NCI-H510A treated with DMSO at 0.1 percent for 48 hours (cell line): ENCODE results near the gene SURF2.
"Not testable (repeated sequence)": the region's sequence is repeated elsewhere in the genome, so short reads cannot be mapped to it uniquely, and the experiment has no call there.

Experiments
- DNase-seq: peaks from one replicate; lab custom pipeline; 2025; lab: John Stamatoyannopoulos, UW

The SURF2 gene

DNA sequence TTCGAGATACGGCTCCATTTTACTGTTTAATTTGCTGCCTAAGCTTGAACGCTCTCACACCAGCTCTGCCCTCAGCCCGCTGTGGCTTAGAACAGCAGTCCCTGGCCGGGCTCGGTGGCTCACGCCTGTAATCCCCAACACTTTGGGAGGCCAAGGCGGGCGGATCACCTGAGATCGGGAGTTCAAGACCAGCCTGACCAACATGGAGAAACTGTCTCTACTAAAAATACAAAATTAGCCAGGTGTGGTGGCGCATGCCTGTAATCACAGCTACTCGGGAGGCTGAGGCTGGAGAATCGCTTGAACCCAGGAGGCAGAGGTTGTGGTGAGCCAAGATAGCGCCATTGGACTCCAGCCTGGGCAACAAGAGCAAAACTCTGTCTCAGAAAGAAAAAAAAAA, 20.9 kb downstream of the SURF2 start:
- not testable (repeated sequence) for DNase-seq

DNA sequence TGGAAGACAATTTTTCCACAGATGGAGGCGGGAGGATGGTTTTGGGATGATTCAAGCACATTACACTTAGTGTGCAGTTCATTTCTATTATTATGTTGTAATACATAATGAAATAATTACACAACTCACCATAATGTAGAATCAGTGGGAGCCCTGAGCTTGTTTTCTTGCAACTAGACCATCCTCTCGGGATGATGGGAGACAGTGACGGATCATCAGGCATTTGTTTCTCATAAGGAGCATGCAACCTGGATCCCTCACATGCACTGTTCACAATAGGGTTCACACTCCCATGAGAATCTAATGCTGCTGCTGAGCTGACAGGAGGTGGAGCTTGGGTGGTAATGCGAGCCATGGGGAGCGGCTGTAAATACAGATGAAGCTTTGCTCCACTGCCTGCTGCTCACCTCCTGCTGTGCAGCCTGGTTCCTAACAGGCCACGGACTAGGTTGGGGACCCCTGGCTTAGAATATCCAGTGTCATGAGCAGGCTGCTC, 21.4 kb downstream of the SURF2 start:
- DNase-seq = peak; percentile 34

DNA sequence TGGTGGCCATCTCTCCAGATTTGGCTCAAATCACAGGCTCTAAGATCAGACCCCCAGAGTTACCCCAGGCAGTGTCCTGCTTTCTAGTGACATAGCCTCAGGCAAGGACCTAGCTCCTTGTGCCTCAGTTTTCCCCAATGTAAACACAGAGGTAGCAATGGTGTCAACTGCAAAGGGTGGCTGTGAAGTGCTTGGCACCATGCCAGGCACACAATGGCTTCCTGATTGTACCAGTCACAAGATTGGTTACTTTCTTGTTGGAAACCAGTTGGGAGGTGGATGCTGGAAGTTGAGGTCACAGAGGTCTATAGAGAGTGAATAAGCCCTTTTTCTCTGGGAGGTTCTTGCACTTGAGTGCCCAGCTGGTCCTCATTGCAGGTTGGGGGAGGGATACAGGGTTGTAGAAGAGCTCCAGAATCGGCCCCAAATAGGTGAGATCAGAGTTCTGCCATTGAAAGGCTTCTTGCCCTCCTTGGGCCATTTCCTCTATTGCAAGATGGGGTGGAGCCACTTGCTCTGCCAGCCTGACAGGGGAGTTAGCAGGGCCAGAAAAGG, 22.1 kb downstream of the SURF2 start:
- no peak for DNase-seq

DNA sequence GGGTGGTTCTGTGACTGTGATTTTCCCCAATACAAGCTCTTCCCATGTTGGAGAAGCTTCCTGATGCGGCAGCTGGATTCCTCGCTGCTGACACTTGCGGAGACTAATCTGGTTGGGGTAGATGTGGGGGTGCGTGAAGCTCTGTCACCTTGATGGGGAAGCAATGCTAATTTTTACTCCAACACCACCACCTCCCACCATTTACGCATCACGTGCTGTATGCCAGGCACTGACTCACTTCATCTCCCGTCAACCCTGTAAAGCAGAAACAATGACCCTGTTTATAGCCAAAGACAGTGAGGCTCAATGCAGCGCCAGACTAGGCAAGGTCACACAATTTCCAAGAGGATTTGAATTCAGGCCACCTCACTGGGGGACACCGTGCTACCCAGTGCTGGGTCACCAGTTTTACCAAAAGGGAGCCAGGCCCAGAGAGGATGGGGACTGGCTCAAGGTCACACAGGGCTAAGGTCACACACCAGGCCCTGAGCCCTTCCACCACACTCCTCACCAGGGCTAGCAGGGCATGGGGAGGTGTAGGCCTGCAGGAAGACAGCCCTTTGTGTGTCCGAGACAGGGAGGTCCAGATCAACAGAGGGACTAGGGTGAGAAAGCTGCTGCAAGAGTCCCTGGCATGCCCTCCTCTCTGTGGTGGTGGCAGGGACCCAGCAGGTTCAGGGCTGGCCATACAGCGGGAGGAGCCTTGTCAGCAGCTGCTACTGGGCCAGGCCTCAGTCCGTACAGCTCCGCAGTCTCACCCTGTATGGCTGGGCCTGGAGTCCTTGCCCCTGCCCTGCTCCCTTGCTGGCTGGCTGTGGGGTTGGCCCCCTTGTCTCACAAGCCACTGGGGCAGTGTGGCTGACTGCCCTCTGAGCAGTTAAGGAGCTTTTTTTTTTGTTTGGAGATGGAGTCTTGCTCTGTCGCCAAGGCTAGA, 23.1 kb downstream of the SURF2 start:
- no peak for DNase-seq

DNA sequence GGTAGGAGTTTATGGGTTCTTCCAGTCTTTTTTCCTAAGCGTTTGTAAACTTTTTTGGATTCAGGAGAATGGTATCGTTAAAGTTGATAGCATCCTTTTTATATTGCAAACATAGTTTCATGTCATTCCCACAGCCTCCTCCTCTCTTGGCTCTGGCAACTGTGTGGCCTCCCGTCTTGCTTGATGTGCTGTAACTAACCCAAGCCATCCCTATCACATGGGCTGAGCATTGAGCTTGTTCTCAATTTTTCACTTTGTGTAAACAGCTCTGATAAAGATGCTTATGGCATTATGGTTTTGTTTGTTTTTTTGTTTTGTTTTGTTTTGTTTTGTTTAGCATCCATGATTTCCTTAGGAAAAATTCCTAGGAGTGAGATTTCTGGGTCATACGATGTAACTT, 24.4 kb downstream of the SURF2 start:
- no peak for DNase-seq

DNA sequence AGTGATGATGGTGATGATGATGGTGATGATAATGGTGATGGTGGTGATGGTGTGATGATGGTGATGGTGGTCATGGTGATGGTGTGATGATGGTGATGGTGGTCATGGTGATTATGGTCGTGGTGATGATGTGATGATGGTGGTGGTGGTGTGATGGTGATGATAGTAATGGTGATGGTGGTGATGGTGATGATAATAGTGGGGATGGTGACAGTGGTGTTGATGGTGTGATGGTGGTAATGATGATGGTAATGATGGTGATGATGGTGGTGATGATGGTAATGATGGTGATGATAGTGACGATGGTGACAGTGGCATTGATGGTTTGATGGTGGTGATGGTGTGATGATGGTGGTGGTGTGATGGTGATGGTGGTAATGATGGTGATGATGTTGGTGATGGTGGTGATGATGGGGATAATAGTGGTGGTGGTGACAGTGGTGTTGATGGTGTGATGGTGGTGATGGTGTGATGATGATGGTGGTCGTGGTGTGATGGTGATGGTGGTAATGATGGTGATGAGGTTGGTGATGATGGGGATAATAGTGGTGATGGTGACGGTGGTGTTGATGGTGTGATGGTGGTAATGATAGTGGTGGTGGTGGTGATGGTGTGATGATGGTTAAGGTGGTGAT, 26.3 kb downstream of the SURF2 start:
- DNase-seq = no peak

DNA sequence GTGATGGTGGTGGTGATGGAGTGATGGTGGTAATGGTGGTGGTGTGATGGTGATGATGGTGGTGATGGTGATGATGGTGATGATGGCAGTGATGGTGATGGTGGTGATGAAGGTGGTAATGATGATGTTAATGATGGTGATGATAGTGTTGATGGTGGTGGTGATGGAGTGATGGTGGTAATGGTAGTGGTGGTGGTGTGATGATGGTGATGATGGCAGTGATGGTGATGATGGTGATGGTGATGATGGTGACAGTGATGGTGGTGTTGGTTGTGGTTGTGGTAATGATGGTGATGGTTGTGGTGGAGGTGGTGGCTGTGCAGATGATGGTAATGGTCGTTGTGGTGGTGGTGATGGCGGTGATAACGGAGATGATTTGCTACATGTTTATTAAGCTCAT, 27.1 kb downstream of the SURF2 start:
- DNase-seq = no peak

DNA sequence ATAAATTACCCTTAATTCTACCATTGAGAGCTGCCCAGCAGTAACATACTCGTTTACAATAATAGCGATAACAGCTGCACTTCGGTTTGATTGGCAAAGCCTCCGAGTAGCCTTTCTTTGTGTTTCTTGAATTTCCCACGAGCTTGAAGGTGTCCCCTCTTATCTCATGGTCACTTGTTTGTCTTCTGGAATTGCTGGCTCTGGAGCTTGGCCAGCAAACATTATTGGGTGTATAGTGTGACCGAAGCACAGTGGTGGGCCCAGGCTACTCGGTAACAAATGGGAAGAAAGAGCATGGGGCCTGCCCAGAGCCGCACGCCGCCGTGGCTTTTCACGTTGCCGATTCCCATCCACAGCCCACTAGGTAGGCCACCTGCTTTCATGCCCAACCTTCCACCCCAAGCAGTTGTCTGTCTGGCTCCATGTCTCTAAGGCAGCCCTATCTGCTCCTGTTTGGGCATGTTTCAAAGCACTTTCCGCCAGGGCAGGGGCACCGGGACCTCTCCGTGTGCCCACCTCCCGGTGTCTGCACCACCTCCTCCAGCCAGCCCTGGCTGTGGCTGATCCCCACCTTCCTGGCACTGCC, 28.5 kb downstream of the SURF2 start:
- DNase-seq = no peak

DNA sequence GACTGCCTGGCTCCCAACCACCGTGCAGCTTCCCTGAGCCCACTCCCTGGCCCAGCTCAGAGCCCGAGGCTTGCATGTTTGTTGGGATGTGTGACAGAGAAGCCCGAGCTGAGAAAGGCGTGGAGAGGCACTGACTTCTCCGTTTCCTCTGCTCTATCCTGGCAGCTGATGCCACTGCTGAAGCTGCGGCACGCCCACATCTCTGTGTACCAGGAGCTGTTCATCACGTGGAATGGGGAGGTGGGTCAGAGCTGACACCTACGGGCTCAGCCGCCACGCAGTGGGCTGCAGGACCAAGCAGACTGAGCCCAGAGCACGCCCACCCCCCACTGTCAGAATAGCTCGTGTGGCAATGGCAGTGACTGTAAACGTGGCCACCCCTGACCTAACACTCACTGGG, 29.1 kb downstream of the SURF2 start:
- no peak for DNase-seq

DNA sequence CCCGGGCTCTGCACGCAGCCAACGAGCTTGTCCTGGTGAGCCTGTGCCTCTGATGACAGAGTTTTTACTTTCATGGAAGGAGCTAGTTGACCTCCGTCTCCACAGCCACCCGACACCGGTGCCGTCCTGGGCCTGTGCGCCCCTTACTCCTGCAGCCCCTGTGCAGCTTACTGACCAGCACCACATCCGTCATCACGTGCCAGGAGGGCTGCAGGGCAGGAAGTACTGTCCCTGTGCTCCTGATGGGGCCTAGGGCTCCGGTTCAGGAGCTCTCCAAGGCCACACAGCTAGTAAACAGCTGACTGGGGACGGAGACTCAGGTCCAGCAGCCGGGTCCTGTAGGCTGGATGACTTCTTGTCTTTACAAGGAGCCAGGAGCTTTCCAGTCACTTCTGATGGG, 30.0 kb downstream of the SURF2 start:
- no peak for DNase-seq

DNA sequence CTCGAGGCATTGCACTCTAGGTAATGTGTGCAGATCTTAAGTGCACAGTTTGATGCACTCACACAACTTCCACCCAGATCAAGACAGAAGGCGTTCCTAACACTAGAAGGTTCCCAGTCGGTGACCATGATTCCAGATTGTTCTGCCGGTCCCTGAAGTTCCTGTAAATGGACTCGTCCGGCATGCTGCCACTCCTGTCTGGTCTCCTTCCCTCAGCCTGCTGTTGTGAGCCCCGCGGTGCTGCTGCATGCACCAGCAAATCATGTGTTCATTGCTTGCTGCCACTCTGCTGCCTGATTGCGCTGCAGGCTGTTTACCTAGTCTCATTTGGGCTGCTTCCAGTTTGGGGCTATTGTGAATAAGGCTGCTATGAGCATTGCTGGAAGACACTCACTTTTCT, 31.3 kb downstream of the SURF2 start:
- no peak for DNase-seq

DNA sequence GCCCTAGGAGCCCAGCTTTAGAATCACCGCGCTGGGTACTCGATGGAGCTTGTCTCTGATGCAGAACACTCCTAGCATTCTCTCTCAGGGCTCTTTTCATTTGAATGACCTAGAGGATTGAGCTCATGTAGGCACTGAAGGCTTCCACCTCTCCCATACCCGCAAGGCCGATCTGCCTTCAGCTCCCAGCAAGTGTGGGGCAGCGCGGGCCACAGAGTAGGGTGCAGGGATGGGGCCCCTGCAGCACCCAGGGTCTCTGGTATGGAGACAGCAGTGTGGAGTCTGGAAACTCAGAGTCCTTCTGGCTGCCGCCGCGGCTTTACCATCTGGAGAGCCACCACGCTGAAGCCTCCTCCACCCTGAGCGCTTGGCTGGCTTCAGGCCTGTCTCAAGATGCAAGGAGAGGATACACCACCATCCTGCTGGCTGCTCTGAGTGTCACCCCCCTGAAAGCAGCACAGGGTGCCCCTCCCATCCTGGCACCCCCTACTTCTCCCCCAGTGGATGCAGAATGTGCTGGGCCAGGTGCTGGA, 32.7 kb downstream of the SURF2 start:
- no peak for DNase-seq

DNA sequence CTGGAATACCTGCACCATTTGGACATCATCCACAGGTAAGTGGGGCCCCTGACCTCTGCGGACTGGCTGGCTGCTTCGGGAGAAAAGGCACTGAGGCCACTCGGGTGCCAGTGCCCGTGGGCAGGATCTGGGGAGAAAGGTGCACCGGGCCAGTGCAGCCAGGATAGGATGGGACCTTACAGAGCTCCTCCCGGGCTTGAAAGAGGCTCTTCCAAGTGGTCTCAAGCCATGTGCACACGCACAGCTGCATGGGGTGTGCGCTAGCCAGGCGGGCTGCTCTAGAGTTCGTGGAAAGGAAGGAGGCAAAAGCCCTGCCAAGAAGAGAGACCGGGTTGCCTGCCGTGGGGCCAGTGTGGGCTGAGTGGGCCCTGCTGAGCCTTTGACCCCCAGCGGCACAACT, 33.2 kb downstream of the SURF2 start:
- DNase-seq = no peak

DNA sequence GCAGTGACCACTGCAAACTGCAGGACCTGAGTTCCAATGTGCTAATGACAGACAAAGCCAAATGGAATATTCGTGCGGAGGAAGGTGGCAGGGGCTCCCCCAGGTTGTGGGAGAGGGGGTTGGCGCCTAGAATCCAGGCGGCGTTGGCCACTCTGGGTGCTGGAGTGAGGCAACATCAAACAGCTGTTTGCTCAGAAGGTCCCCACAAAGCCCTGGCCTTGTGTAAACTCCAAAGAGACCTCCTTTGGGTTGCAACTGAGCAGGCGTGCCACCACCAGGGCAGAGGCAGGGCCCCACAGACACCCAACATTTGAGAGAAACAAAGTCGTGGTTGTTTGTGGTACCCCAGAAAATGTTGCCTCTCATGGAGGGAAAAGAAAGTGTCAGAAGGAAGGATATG, 34.4 kb downstream of the SURF2 start:
- DNase-seq = no peak

DNA sequence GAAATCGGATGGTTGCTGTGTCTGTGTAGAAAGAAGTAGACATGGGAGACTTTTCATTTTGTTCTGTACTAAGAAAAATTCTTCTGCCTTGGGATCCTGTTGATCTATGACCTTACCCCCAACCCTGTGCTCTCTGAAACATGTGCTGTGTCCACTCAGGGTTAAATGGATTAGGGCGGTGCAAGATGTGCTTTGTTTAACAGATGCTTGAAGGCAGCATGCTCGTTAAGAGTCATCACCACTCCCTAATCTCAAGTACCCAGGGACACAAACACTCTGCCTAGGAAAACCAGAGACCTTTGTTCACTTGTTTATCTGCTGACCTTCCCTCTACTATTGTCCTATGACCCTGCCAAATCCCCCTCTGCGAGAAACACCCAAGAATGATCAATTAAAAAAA, 35.1 kb downstream of the SURF2 start:
- not testable (repeated sequence) for DNase-seq

DNA sequence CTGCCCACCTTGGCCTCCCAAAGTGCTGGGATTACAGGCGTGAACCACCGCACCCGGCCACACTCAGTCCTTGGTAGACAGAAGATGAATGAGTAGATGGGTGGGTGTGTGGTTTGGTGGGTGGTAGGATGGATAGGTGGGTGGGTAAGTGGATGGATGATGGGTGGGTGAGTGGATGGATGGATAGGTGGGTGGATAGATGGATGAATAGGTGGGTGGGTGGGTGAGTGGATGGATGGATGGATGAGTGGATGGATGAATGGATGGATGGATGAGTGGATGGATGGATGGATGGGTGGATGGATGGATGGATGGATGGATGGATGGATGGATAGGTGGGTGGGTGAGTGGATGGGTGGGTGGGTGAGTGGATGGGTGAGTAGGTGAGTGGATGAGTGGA, 36.0 kb downstream of the SURF2 start:
- DNase-seq = not testable (repeated sequence)

DNA sequence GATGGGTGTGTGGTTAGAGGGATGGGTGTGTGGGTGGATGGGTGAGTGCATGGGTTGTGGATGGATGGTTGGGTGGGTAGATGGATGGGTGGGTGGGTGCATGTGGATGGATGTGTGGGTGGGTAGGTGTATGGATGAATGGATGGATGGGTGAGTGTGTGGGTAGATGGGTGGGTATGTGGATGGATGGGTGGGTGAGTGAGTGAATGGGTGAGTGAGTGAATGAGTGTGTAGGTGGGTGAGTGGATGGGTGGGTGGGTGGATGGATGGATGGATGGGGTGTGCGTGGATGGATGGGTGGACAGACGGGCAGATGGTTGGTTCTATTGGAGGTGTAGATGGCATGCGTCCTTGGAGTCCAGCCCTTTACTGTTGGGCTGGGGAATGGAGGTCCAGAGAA, 37.0 kb downstream of the SURF2 start:
- DNase-seq = no peak

DNA sequence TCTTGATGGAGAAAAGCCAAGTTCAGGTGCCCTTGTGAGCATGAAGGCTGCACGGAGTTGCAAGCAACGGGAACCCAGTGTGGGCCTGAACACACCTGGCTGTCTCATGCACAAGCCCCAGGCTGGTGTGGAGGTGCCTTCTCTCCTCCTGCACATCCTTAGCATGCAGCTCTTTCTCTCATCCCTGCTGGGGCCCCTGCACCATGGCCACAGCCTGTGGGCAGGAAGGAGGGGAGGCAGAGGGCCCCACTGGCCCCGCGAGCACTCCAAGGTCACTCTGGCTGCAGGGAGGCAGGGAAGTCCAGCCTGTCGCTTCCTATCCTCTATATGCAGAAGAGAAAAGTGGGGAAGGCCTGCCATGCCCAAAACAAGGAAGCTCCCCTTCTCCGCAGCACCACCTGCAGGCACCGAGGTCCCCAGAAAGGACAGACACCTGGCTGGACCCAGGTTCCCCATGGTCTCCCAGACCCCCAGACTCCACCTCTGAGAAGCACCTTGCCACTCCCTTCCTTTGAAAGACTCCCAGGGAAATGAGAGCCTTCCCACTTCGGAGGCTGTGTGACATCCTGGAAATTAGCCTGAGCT, 38.4 kb downstream of the SURF2 start:
- DNase-seq = no peak

DNA sequence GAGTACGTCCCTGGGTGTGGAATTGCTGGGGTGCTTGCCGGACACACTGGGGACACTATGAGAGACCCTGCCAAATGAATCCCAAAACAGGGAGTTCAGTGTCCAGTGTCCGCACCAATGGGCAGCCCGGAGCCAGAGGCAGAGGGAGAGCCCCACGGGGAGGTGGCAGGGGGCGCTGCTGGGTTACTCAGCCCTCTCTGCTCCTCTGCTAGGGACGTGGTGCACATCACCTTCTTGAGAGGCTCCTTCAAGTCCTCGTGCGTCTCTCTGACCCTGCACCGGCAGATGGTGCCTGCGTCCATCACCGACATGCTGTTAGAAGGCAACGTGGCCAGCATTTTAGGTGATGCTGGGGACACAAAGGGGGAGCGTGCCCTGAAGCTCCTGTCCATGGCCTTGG, 40.6 kb downstream of the SURF2 start:
- DNase-seq = no peak

DNA sequence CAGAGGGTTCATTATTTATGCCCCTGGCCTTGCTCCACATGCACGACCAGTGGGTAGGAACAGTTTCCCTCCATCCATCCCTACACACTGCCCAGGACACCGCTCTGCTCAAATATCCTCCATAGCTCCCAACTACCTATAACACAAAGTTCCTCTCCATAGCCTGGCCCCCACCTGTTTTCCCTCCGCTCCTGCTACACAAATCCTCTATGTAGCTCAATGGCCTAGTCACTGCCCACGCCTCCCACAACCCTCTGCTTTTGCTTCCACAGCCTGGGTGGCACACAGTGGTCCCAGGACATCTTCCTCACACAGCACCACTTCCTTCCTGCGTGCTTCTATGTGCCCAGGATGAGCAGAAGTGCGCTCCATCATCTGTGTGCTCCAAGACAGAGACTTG, 41.0 kb downstream of the SURF2 start:
- DNase-seq = no peak

DNA sequence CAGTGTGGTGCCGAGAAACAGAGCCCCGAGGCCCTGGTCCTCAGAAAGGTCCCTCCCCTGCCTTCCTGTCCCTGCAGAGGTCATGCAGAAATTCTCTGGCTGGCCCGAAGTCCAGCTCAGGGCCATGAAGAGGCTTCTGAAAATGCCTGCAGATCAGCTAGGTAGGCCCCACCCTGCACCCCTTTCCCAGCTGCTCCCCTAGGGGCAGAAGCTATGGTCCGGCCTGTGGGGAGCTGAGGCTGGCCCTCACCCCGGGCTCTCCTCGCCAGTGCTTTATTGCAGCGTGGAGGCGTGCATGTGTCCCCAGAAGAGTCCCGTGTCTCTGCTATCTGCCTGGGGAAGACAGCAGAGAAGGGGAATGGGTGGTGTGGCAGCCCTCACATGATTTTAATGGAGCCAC, 41.5 kb downstream of the SURF2 start:
- DNase-seq = no peak

DNA sequence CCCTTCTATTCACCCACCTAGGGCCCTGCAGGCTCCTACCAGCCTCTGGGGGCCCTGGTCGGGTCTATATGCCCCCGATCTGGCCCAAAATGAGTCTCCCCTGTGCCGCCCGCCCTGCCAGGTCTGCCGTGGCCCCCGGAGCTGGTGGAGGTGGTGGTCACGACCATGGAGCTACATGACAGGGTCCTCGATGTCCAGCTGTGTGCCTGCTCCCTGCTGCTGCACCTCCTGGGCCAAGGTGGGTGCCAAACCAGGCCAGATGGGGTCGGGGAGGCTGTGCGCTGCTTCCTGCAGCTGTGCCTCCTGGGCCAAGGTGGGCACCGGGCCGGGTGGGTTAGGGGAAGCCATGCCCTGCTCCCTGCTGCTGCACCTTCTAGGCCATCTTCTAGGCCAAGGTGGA, 43.9 kb downstream of the SURF2 start:
- DNase-seq = no peak
